Muscle of arm (tissue), 12 donors: ENCODE measurements around the gene GUCY1A1. TPM values are rescaled to one million over a fixed set of nuclear protein-coding genes. Genes with fewer than 3 reads are reported as not detected.

ENCODE experiments used
- DNase-seq: peaks from one replicate; pipeline ENCODE4 v3.0.0-alpha.2; 2013
- polyA plus RNA-seq, 12 donors: library from polyadenylated mRNA; unstranded; fragments of 120-200 nt; gene quantifications; one replicate each; pipeline ENCODE4 v1.2.1, GENCODE V29; 2013; ENCODE audit not compliant: insufficient read length in 12 of 12

The GUCY1A1 gene
- polyA plus RNA-seq, 12 donors, result 12.9 to 28.7 (median 15.6) TPM; not detected in 1

DNA sequence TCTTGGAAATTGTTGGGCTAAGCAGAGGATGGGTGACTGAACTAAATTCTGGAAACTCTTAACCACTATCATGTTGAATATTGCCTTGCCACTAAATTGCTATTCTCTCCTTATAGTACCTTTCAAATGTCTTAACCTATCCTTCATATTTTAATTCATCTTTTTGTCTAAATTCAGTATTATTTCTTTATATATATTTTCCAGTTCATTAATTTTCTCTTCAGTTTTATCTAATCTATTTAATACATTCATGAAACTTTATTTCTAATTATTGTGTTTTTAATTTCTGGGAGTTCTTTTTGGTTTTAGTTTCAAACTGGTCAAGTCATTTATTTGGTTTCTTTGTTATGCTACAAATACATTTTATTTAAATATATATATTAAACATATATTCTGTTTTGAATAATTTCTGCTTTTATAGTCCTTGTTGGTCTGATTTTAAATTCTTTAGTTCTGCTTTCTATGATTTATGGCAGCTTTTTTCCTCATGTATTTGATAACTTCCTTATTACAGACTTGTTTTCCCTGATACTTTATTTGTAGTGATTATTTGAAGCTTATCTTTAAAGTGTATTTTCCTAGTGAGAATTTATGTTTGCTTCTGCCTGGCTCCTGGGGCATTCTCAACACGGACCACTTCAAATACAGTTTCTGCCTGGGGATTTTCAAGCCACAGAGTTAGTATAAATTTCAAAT is 8.5 kb upstream of the GUCY1A1 start:
- DNase-seq, result no peak

DNA sequence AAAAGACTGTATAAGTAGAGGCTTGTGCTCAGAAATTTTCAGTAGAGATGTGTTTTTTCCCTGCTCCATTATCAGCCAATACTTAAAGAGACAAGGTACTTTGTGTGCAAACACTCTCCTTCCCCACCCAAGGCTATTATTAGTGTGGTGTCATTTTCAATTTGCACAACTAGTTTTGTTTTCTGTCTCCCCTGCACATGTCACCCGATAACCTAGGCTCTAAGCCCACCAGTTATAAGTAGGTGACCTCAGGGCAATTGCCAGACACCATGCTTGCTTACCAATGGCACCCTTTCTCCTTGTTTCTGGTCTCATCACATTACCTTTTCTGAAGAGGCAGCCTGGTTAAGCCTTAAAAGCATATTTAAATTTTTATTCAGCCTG is 8.0 kb upstream of the GUCY1A1 start:
- no peak for DNase-seq

- DNase-seq, result no peak
Observed at GRCh38 chr4:155659176-155659575, 7.5 kb upstream of the GUCY1A1 start.

DNA sequence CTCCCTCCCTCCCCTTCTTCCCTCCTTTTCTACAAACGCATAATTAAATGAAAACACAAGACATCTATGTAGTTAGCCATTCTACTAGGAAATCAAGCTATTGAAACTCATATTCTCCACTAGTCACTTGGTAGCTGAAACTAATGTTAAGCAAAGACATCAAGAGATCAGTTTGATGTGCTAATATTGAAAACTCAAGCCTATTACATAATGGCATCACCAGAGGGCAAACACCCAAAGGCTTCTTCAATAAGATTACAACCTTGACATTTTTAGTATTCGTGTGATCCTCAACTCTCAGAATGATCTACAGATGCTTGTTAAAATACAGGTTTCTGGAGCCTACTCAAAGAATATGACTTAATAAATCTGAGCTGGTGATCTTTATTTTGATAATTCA is 6.2 kb upstream of the GUCY1A1 start:
- DNase-seq, result no peak

- DNase-seq, result no peak
Observed at GRCh38 chr4:155665054-155665453, 1.6 kb upstream of the GUCY1A1 start.

DNA sequence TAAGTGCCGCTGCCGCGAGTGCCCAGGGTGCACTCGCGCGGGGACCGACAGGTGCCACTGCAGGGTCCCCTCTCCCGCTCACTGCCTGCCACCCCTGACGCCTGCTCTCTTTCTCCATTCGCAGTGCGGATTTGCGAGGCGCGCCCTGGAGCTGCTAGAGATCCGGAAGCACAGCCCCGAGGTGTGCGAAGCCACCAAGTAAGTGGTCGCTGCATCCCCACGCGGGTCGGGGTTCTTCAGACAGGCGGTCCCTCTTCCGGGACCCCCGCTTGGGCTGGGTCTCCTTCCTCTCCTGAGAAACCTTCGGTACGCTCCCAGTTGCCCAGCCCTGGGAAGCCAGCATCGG is 547 bp downstream of the GUCY1A1 start:
- DNase-seq, result peak; percentile 37

DNA sequence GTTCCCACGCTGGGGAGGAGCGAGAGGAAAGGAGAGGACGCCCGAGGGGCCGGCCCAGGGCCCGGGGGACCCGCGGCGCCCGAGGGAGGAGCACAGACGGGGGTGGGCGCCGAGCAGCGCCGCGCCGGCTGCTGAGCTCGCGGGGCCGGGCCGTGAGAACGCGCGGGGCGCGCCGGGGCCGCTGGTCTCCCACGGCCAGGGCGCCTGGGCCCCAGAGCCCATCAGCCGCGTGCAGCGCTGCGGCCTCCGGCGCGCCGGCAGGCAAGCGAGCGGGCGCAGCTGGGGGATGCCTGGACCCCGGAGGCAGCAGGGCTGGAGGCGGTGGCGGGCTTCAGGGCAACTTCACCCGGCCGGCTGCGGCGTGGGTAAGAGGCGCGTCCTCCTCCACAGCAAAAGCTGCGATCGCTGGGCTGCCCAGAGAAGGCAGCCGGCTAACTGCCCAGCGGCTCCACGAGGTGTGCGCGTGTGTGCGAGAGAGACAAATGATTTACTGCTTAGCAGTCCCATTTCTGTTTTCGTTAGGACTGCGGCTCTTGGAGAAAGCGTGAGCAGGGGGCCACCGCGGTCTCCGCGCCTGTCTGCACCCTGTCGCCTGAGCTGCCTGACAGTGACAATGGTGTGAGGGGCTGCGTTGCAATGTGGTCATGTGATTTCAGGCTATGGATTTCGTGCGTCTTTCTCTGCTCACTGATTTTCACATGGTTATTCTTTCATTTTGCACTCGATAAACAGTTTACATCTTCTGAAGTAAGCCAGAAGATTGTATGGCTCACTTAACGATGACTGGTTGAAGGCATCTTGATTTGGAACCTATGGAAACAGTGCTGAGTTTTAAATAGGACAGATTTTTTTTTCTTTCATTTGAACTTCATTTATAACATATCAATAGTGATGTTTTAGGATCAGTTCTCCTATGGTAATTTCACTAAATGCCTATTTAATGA is 1.2 kb downstream of the GUCY1A1 start:
- DNase-seq, result peak; percentile 53

GRCh38 chr4:155668707-155669220 is 2.1 kb downstream of the GUCY1A1 start:
- DNase-seq, result no peak

GRCh38 chr4:155672342-155672741 is 5.7 kb downstream of the GUCY1A1 start:
- DNase-seq, result no peak

GRCh38 chr4:155673453-155673979 is 6.9 kb downstream of the GUCY1A1 start:
- DNase-seq, result no peak

DNA sequence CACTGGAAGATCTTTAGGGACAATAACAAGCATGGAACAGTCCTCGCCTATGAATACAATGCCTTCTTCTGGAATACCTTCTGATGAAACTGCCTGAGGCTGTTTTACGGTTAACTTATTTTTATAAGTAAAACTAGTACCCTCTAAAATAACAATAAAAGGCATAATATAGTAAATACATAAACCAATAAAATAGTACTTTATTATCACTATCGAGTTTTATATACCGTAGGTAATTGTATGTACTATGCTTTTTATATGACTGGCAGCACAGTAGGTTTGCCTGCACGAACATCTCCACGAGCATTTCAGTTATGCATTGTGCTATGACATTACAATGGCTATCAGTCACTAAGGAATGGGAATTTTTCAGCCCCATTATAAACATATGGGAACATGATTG is 8.0 kb downstream of the GUCY1A1 start:
- no peak for DNase-seq

GRCh38 chr4:155675709-155676429 is 9.2 kb downstream of the GUCY1A1 start:
- no peak for DNase-seq

DNA sequence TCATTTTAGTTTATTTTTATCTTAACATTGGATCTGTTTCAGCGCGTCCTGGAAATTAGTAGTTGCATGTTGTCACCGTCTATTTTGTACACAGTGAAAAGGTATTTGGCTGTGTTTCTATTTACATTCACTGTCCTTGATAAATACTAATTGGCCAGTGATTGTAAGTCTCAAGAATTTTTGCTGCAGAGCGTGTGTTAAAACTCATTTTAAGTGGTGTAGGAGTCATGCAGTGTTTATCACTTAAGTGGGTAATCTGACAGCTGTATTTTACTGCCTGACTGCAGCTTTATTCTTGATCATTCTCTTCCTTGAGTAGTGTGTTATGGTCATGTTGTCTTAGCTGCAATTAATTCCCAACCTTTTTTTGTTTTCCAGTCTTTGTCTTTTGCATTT is 9.8 kb downstream of the GUCY1A1 start:
- DNase-seq, result no peak

- no peak for DNase-seq
Observed at GRCh38 chr4:155678011-155678410, 11.4 kb downstream of the GUCY1A1 start.

GRCh38 chr4:155679343-155679742 is 12.7 kb downstream of the GUCY1A1 start:
- no peak for DNase-seq

- no peak for DNase-seq
Observed at GRCh38 chr4:155681886-155682285, 15.2 kb downstream of the GUCY1A1 start.

DNA sequence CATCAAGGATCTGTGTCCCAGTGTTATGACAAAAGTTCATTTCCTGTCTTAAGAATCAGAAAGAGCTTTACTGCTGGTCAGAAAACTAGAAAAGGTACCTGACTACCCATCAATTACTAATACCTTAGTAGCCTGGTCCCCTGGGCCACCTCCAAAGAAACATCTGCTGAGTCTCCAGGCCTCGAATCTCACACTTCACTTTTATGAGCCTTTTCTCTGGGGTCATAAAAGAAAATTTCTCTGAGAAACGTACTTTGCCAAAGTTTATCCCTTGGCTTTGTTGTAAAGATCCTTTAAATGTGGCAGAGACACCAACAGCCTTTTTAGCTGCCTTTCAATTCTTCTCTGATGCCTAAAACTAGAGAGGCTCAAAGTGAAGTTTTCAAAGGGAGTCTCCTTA is 17.8 kb downstream of the GUCY1A1 start:
- no peak for DNase-seq

- no peak for DNase-seq
Observed at GRCh38 chr4:155684892-155685541, 18.4 kb downstream of the GUCY1A1 start.

DNA sequence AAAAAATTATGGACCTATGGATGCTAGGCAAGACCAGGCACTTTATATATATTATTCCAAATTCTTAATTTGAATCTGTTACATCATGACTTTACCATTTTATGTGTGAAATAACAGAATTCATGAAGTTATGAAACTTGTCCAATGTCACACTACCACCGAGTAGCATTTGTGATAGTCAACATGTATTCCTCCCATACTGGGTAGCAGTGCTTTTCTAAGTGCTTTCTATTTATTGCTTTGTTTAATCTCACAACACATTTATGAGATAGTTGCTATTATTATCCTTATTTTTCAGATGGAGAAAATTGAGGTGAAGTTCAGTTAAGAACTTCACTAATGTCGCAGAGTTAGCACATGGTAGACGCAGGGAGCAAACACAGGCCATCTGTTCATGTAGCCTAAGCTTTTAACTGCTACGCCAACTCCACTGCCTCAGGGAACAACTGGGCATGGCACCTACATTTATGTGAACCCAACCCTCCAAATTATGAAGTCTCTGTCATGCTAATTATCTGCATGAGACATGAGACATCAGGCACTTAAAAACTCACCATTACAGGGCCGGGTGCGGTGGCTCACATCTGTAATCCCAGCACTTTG is 20.8 kb downstream of the GUCY1A1 start:
- DNase-seq, result no peak

DNA sequence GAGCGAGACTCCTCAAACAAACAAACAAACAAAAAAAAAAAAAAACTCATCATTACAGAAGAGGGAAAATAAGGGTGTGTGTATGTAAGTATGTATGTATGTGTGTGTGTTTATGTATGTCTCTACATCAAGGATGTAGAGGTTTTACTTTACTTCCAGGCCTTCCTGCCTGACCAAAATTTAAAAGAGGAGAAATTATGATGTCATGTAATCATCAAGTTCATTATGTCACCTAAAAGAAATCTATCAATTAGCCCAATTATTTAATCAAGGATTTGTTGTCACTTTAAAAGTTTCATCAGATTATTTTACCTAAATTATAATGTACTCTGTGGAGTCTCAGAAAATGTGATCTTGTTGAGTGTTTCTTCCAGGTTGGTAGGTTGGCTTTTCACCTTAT is 21.6 kb downstream of the GUCY1A1 start:
- DNase-seq, result no peak

DNA sequence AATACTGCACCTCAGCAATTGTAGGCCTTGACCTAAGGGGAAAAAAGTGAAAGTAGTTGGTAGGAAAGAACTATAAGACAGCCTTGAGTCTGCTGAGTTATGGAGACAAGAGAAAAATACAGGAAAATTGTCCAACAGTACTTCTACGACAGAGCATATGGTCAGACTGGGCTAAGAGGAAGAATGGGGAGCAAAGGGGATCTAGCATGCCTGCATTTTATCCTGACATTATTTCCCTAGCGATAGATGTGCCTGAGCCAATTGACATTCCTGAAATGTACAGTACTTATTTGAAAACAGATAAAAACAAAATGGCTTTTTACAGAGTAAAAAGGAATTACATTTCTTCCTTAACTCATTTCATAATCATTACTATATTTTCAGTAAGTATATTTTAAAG is 22.2 kb downstream of the GUCY1A1 start:
- DNase-seq, result no peak
